GM23338 (cell line): ENCODE data around the gene RMND1. TPM values are rescaled to one million over a fixed set of nuclear protein-coding genes. Genes with fewer than 3 reads are reported as not detected.

Experiments used
- ATAC-seq: fragments of 200-7000 bp; cut with Tn5 transposase; 3 replicates; pipeline ENCODE4 v1.9.1; 2020
- DNase-seq: peaks from one replicate; pipeline ENCODE4 v3.0.0-alpha.2; 2015; ENCODE audit warnings: low spot score
- H2AFZ ChIP-seq: fragments of 200-600 bp; sonication (generic); 2 replicates; pipeline ENCODE4 v1.8.0; 2016; ENCODE audit warnings: antibody characterized with exemption, mild to moderate bottlenecking, moderate library complexity
- H3F3A ChIP-seq: fragments of 200-600 bp; sonication (generic); replicated peaks from 2 replicates; pipeline ENCODE4 v1.8.0; 2017; ENCODE audit warnings: antibody characterized with exemption, mixed run types, low read depth
- H3K27ac ChIP-seq: fragments of 200-600 bp; sonication (generic); 2 replicates; pipeline ENCODE4 v1.6.1; 2016; ENCODE audit warnings: low read depth
- H3K27me3 ChIP-seq: fragments of 200-600 bp; sonication (generic); 2 replicates; pipeline ENCODE4 v1.8.0; 2016; ENCODE audit warnings: mild to moderate bottlenecking, mixed run types, moderate library complexity; ENCODE audit not compliant: insufficient read depth
- H3K36me3 ChIP-seq: fragments of 200-600 bp; sonication (generic); 2 replicates; pipeline ENCODE4 v1.8.0; 2016; ENCODE audit warnings: mild to moderate bottlenecking; ENCODE audit not compliant: insufficient read depth
- H3K4me1 ChIP-seq: fragments of 200-600 bp; sonication (generic); 2 replicates; pipeline ENCODE4 v1.8.0; 2016; ENCODE audit warnings: mild to moderate bottlenecking, moderate library complexity; ENCODE audit not compliant: insufficient read depth
- H3K4me2 ChIP-seq: fragments of 200-600 bp; sonication (generic); 2 replicates; pipeline ENCODE4 v1.7.1; 2017; ENCODE audit warnings: mixed run types
- H3K4me3 ChIP-seq: fragments of 200-600 bp; sonication (generic); 2 replicates; pipeline ENCODE4 v1.6.1; 2016; ENCODE audit warnings: mixed run types
- H3K79me2 ChIP-seq: fragments of 200-600 bp; sonication (generic); replicated peaks from 2 replicates; pipeline ENCODE4 v1.8.0; 2017; ENCODE audit warnings: mild to moderate bottlenecking; ENCODE audit not compliant: insufficient read depth
- H3K9me2 ChIP-seq: fragments of 200-600 bp; sonication (generic); 2 replicates; pipeline ENCODE4 v1.8.0; 2017; ENCODE audit not compliant: insufficient read depth
- H4K20me1 ChIP-seq: fragments of 200-600 bp; sonication (generic); replicated peaks from 2 replicates; pipeline ENCODE4 v1.8.0; 2017; ENCODE audit warnings: mild to moderate bottlenecking; ENCODE audit not compliant: insufficient read depth
- H3K27ac Mint-ChIP-seq: 2 replicates; pipeline ENCODE4 v1.8.0; 2020; ENCODE audit warnings: inconsistent platforms, mild to moderate bottlenecking, moderate library complexity, mixed read lengths
- H3K27me3 Mint-ChIP-seq: 3 replicates; pipeline ENCODE4 v1.8.0; 2022; ENCODE audit warnings: low read depth, mild to moderate bottlenecking, moderate library complexity, mixed read lengths, inconsistent platforms; ENCODE audit not compliant: insufficient read depth, poor library complexity
- H3K36me3 Mint-ChIP-seq: 3 replicates; pipeline ENCODE4 v1.8.0; 2021; ENCODE audit warnings: low read depth, mild to moderate bottlenecking, inconsistent platforms, moderate library complexity, mixed read lengths
- H3K4me1 Mint-ChIP-seq: 3 replicates; pipeline ENCODE4 v1.8.0; 2020; ENCODE audit warnings: mild to moderate bottlenecking, inconsistent platforms, mixed read lengths
- H3K4me3 Mint-ChIP-seq: 3 replicates; pipeline ENCODE4 v1.8.0; 2021; ENCODE audit warnings: moderate library complexity, mild to moderate bottlenecking, inconsistent platforms, mixed read lengths
- H3K9me3 Mint-ChIP-seq: 3 replicates; pipeline ENCODE4 v1.8.0; 2020; ENCODE audit warnings: moderate library complexity, mild to moderate bottlenecking, inconsistent platforms, mixed read lengths
- CTCF ChIP-seq, 2 experiments: fragments of 200-600 bp in 1 of 2; sonication (generic) in 1 of 2; conservative IDR thresholded peaks; 2 replicates each; pipeline versions ENCODE4 v1.5.1 to v1.6.1; 2016 to 2017; ENCODE audit warnings: antibody characterized with exemption in 2 of 2, low read depth in 2 of 2, mild to moderate bottlenecking in 2 of 2, moderate library complexity in 1 of 2
- EZH2phosphoT487 ChIP-seq: fragments of 200-600 bp; sonication (generic); IDR thresholded peaks from one replicate; pipeline ENCODE4 v1.8.1; 2018; ENCODE audit warnings: antibody characterized with exemption; ENCODE audit not compliant: unreplicated experiment
- JUNB ChIP-seq: IDR thresholded peaks from one replicate; pipeline ENCODE4 v1.6.1; 2016; ENCODE audit warnings: antibody characterized with exemption; ENCODE audit not compliant: unreplicated experiment
- NANOG ChIP-seq: IDR thresholded peaks from 2 replicates; pipeline ENCODE4 v1.6.1; 2016; ENCODE audit warnings: antibody characterized with exemption, borderline replicate concordance
- POLR2AphosphoS5 ChIP-seq: IDR thresholded peaks from 2 replicates; pipeline ENCODE4 v1.6.1; 2016; ENCODE audit warnings: antibody characterized with exemption, low read depth
- STAT1 ChIP-seq: IDR thresholded peaks from one replicate; pipeline ENCODE4 v1.6.1; 2016; ENCODE audit warnings: antibody characterized with exemption; ENCODE audit not compliant: unreplicated experiment
- ZNF331 ChIP-seq: fragments of 250-450 bp; sonication (Bioruptor Pico); IDR thresholded peaks from 2 replicates; pipeline ENCODE4 v1.5.0; 2020; ENCODE audit warnings: low read depth, mild to moderate bottlenecking, moderate library complexity
- ZNF462 ChIP-seq: fragments of 250-450 bp; sonication (Bioruptor Pico); IDR thresholded peaks from 2 replicates; pipeline ENCODE4 v1.5.0; 2020; ENCODE audit warnings: mild to moderate bottlenecking, moderate library complexity
- polyA plus RNA-seq: library from polyadenylated mRNA; unstranded; fragments of >200 nt; fragmentation: Nextera tagmentation; extraction: Ambion mirVana; gene quantifications from 2 replicates; pipeline ENCODE4 v1.2.1, GENCODE V29; 2016
- total RNA-seq: library from RNA; depleted of rRNA; stranded (reverse); fragments of >200 nt; shearing (Covaris generic); gene quantifications from 2 replicates; pipeline ENCODE4 v1.2.3, GENCODE V29; 2014

RMND1 gene
- total and polyA plus RNA-seq, 2 experiments from 2014 or later, result 27.5 to 34.4 TPM

GRCh38 chr6:151425561-151425960, 26.4 kb downstream of the RMND1 start (continued):
- no peak for TF ChIP-seq ZNF462 (CRISPR knock-in tag)
- TF ChIP-seq EZH2phosphoT487, result no peak

GRCh38 chr6:151422981-151423380, 28.9 kb downstream of the RMND1 start:
- Mint-ChIP-seq H3K27me3 (peaks cover 6% of the 10 kb centered on the region), H3K9me3 (no peaks in the 10 kb centered on the region), H3K4me3 (no peak overlapping the region), H3K4me1 (no peaks in the 10 kb centered on the region), H3K27ac (no peak overlapping the region), H3K36me3 (peaks cover 57% of the 10 kb centered on the region)
- DNase-seq (no peak), ATAC-seq (no peak)
- H4K20me1 ChIP-seq, result no peaks in the 10 kb centered on the region
- H3K4me1 ChIP-seq, result no peaks in the 10 kb centered on the region
- no peak overlapping the region for H3K4me2 ChIP-seq
- H3K27ac ChIP-seq, result no peak overlapping the region
- no peaks in the 10 kb centered on the region for H3K27me3 ChIP-seq
- no peaks in the 10 kb centered on the region for H3K9me2 ChIP-seq
- H3K36me3 ChIP-seq, result peaks cover 55% of the 10 kb centered on the region
- H3F3A ChIP-seq, result no peaks in the 10 kb centered on the region
- no peak overlapping the region for H2AFZ ChIP-seq
- no peak overlapping the region for H3K4me3 ChIP-seq
- no peaks in the 10 kb centered on the region for H3K79me2 ChIP-seq
- TF ChIP-seq EZH2phosphoT487, result no peak
- no peak for TF ChIP-seq NANOG
- TF ChIP-seq STAT1, result no peak
- no peak for TF ChIP-seq CTCF (conservative IDR thresholded peaks at IDR 0.05; ENCODE audit: low read depth in 2 of 2)
- no peak for TF ChIP-seq POLR2AphosphoS5
- no peak for TF ChIP-seq ZNF331
- no peak for TF ChIP-seq ZNF462 (CRISPR knock-in tag)
- TF ChIP-seq JUNB, result no peak
